Ectodermal cell (in vitro differentiated cells): ENCODE data around the gene ESPL1. TPM values are rescaled to one million over a fixed set of nuclear protein-coding genes. Genes with fewer than 3 reads are reported as not detected.

Experiments used
- H3K27ac ChIP-seq: 2 replicates; pipeline ENCODE4 v1.7.0; 2013; ENCODE audit warnings: mild to moderate bottlenecking, low read depth, low read length; ENCODE audit not compliant: insufficient read depth, poor library complexity, severe bottlenecking
- H3K27me3 ChIP-seq: 2 replicates; pipeline ENCODE4 v1.7.0; 2013; ENCODE audit warnings: mild to moderate bottlenecking, low read length; ENCODE audit not compliant: insufficient read depth, control insufficient read depth, poor library complexity, severe bottlenecking
- H3K36me3 ChIP-seq: one replicate; pipeline ENCODE4 v1.7.0; 2013; ENCODE audit warnings: low read length; ENCODE audit not compliant: control insufficient read depth, insufficient read depth
- H3K4me1 ChIP-seq: one replicate; pipeline ENCODE4 v1.7.0; 2013; ENCODE audit warnings: low read length; ENCODE audit not compliant: control insufficient read depth, insufficient read depth
- H3K4me3 ChIP-seq: 2 replicates; pipeline ENCODE4 v1.7.0; 2013; ENCODE audit warnings: low read depth, low read length, control low read depth; ENCODE audit not compliant: insufficient read depth
- H3K9me3 ChIP-seq: 2 replicates; pipeline ENCODE4 v1.7.0; 2013; ENCODE audit warnings: mild to moderate bottlenecking, low read length, moderate library complexity; ENCODE audit not compliant: control insufficient read depth
- WGBS, 2 experiments: methylation state at CpG; one replicate each; pipeline ENCODE4 v1.1.7; 2013; ENCODE audit warnings: missing lambda C conversion rate in 2 of 2; 5-methylcytosine and 5-hydroxymethylcytosine counted together
- polyA plus RNA-seq, 4 experiments: library from polyadenylated mRNA; stranded (reverse); fragments of 50-300 nt; gene quantifications; one replicate each; pipeline ENCODE4 v1.2.3, GENCODE V29; 2013

ESPL1 gene
- 36.1 TPM for polyA plus RNA-seq (2013, experiment 1 of 4)
- 30.3 TPM for polyA plus RNA-seq (2013, experiment 2 of 4)
- 25.8 TPM for polyA plus RNA-seq (2013, experiment 3 of 4)
- 22.8 TPM for polyA plus RNA-seq (2013, experiment 4 of 4)

DNA sequence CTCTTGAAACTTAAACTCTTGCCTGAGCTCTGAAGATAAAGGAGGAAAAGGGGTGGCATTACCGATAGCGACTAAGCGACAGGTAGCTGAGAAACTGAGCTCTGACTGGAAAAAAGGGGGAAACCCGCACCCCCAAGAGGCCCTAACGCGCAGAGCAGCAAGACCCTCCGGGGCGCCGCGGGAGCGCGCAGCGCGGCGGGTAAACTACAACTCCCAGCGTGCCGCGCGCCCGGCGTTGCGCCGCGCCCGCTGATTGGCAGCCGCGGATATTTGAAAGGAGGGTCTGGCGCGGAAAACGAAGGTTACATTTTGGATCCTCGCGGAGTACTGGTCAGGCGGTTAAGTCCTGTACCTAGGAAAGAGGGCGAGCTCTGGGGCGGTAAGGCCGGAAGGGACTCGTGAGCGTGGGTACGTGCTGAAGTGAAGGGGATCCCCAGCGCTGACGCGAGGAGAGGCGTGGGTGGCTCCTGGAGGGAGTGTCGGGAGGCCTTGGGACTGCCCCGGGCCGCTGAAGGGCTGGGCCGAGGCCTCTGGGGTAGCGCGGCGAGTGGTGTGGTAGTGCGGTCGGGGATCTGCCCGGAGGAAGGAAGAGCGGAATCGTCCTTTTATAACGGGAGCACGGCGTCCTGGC lies at the start of gene ESPL1:
TSS of gene ESPL1 (plus strand) at position 301 of the 631 bp plus-strand sequence. CDS start 468 bp downstream, outside the sequence.
- Histone ChIP-seq H3K9me3 (no peaks in the 10 kb centered on the region), H3K4me3 (peak within 1 kb of the TSS; percentile 54), H3K36me3 (peaks cover 10% of the 10 kb centered on the region), H3K4me1 (peaks cover 22% of the 10 kb centered on the region), H3K27me3 (no peaks in the 10 kb centered on the region), H3K27ac (no peak within 1 kb of the TSS)
- 1% methylated on average over 58 of the region's 58 CpGs for WGBS, 2 experiments

DNA sequence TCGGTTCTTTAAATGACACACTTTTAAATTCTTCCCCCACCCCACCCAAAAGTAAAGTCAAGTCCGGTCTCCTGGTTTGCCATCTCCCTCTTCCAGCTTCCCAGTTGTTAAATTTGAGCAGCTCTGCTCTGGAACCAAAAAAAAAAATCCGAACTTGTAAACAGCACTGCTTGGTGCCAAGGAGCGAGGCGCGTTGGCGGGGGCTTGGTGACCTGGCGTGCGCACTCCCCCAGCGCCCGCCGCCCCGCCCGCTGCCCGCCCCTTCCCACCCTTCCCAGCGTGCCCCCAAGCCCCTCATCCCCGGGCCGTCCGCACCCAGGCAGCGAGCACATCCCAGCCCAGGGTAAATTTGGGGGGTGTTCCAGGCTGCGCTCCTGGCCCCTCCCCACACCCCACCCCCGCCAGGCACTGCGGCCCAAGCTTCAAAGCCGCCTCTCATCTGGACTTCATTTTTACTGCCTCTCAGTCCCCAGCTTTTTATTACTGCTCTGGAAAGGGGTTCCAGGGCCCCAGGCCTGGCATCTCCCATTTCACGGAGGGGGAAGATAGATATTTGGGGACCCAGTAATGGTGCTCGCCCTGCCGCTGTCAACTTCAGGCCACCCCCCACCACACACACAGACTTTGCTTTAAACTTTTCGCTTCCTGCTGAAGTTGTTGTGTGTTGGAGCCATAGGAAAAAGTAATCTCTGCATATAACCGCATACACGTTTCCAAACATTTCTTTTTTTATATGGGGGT lies 49.4 kb upstream of the ESPL1 start:
- Histone ChIP-seq H3K27me3 (peaks cover 16% of the 10 kb centered on the region), H3K27ac (no peak overlapping the region), H3K4me1 (peaks cover 50% of the 10 kb centered on the region), H3K9me3 (no peaks in the 10 kb centered on the region), H3K36me3 (peaks cover 9% of the 10 kb centered on the region), H3K4me3 (peak overlapping the region; percentile 72)
- 2 to 3% methylated on average over 25 to 30 of the region's 30 CpGs for WGBS, 2 experiments

DNA sequence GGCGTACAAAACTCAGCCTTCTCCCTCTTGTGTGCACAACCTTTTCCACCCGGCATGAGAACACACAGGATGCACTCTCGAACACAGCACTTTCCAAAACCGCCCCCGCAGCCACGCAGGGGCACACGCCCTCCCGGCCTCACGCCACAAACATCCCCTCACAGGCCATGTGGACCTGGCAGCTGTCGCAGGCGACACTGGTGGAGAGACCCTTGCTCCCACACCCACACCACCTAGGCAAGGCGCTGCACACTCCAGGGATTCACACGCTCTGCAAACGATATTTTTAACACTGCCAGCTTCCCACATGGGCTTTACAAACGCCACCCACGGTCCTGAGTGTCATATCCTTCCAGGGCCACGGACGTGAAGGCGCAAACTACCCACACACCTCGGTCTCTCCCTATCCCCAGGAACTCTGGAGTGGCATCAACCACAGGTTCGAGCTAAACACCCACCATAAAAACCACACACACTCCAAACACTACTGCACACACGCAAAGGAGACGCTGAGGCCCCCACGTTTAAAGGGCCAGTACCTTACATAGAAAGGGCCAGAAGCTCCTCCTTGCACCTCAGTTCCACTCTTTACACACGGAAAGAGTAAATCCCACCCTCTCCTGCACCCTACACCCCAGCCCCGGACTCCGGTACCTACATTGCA lies 48.7 kb upstream of the ESPL1 start:
- Histone ChIP-seq H3K27ac (no peak overlapping the region), H3K9me3 (no peaks in the 10 kb centered on the region), H3K36me3 (peaks cover 3% of the 10 kb centered on the region), H3K4me1 (peaks cover 57% of the 10 kb centered on the region), H3K4me3 (peak overlapping the region; percentile 72), H3K27me3 (peaks cover 16% of the 10 kb centered on the region)
- WGBS, 2 experiments = 1 to 2% methylated on average over 27 of the region's 27 CpGs

DNA sequence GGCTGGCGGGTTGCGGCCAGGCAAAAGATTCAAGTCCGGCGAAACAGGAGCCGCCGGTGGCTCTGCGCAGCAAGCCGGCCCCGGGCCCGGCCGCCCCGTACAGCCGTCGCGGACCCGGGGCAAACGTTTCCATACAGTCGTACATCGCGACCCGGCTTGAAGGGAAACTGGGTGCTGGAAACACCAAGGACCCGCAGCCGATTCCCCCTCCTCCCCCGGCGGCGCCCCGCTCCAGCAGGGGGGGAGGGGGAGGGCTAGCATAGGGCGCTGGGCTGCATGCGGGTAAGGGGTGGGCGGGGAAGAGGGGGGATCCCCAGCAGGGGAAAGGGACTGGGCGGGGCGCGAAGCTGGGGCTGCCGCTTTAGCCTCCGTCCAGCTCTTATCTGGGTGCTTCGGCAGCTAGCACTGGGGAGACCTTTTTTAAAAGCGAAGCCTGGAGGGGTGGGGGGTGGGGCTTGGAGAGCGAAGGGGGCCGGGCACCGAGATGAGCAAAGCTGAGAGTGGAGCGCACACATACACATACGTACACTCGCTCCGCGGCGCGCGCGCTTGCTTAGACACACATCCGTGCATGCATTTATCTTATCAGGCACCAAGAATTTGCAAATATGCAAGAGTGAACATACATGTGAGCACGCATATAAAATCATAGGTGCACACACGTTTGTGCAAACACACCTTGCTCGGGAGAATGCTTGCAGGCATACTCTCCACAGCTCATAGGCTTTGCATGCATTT lies 48.0 kb upstream of the ESPL1 start:
- Histone ChIP-seq H3K9me3 (no peaks in the 10 kb centered on the region), H3K27me3 (peaks cover 16% of the 10 kb centered on the region), H3K27ac (peak overlapping the region; percentile 73), H3K4me3 (peak overlapping the region; percentile 72), H3K36me3 (no peaks in the 10 kb centered on the region), H3K4me1 (peaks cover 64% of the 10 kb centered on the region)
- WGBS, 2 experiments = 0% methylated on average over 49 to 52 of the region's 53 CpGs

DNA sequence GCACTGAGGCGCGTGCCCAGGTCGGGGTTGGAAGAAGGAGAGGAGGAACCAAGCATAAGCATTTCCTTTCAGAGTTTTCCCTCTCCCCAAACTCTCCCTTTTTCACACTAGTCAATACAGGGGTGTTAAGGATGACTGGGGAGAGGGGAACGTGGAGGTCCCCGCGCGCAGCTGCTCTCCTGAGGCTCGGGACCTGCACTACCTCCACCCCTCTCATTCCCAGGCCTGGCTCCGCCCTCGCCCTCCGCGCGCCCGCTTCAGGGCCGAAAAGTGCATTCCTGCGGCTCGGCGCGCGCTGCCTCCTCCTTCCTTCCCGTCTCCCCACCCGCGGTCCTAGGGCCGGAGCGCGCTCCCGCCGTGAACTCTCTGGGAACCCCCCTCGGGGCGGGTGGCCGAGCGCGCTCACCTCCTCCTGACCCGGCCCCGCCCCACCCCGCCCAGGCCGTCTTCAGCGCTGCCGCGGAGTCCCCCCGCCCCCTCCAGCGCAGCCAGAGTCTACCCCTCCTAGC lies 47.4 kb upstream of the ESPL1 start:
- no peaks in the 10 kb centered on the region for H3K36me3 ChIP-seq
- H3K27me3 ChIP-seq = peaks cover 16% of the 10 kb centered on the region
- peak overlapping the region; percentile 72 for H3K4me3 ChIP-seq
- peak overlapping the region; percentile 92 for H3K27ac ChIP-seq
- H3K4me1 ChIP-seq = peaks cover 70% of the 10 kb centered on the region
- H3K9me3 ChIP-seq = no peaks in the 10 kb centered on the region
- 0% methylated on average over 42 of the region's 42 CpGs for WGBS, 2 experiments

DNA sequence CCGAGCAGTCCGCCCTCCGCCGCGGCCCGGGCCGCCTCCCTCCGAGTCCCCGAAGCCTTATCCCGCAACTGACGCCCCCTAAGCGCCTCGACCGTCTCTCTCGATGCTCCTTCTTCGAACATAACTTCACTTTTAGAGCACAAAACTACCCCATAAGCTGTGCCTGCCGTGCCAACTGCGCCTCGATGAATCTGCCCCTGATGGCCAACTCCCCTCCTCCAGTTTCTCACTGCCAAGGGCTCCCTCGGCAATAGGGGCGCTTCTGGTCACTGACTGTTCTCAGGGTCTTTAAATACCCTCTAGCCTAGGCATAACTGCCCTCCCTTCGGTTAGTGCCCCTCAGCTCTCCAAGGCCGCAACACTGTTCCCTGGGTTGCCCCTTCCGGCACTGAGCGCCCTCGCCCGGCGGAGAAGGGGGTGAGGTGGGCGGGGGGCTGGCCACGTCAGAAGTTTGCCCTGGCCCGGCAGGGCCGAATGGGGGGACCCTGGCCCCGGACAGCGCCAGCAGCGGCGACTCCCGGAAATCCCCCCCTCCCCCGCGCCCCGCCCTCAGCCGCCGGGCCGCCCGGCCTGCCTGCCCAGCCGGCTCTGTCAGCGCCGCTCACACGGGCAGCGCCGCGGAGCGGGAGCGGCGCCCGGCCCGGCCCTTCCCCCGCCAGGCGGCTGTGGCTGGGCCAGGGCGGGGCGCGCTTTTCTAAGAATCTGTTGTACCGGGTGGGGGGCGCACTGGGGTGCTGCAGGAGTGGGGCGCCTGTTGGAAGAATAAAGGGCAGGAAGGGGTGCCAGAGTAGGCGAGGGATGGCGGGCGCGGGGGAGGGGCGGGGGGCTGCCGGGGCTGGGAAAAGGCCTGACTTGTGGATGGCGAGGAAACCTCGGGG lies 46.7 kb upstream of the ESPL1 start:
- Histone ChIP-seq H3K4me3 (peak overlapping the region; percentile 33), H3K4me1 (peaks cover 68% of the 10 kb centered on the region), H3K9me3 (no peaks in the 10 kb centered on the region), H3K27me3 (peaks cover 16% of the 10 kb centered on the region), H3K27ac (peak overlapping the region; percentile 92), H3K36me3 (no peaks in the 10 kb centered on the region)
- WGBS, 2 experiments = 0 to 1% methylated on average over 72 of the region's 72 CpGs

DNA sequence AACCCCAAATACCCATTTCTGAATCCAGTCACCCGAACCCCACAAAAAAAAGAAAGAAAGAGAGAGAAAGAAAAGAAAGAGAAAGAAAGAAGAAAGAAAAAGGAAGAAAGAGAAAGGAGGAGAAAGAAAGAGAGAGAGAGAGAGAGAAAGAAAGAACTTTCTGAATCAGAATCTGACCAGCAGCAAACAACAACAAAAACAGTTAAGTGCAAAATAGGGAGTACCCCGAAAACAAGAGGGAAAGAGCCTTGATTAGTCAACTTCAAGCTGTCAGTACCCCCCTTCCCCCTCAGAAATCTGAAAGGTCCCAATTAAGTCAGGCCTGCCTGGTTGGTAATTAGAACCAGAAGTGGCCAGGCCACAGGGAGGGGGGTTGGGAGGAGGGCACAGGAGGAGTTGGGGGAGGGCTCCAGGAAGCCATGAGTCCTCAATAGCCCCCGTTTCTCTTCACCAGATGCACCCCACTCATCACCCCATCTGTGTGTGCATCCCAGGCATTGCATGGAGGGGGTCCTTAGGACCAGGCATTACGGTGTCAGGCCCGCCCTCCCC lies 45.9 kb upstream of the ESPL1 start:
- peak overlapping the region; percentile 92 for H3K27ac ChIP-seq
- 29 to 36% methylated on average over 4 of the region's 5 CpGs for WGBS, 2 experiments
- no peaks in the 10 kb centered on the region for H3K36me3 ChIP-seq
- H3K9me3 ChIP-seq = no peaks in the 10 kb centered on the region
- H3K4me1 ChIP-seq = peaks cover 60% of the 10 kb centered on the region
- H3K27me3 ChIP-seq = peaks cover 11% of the 10 kb centered on the region
- peak overlapping the region; percentile 33 for H3K4me3 ChIP-seq

DNA sequence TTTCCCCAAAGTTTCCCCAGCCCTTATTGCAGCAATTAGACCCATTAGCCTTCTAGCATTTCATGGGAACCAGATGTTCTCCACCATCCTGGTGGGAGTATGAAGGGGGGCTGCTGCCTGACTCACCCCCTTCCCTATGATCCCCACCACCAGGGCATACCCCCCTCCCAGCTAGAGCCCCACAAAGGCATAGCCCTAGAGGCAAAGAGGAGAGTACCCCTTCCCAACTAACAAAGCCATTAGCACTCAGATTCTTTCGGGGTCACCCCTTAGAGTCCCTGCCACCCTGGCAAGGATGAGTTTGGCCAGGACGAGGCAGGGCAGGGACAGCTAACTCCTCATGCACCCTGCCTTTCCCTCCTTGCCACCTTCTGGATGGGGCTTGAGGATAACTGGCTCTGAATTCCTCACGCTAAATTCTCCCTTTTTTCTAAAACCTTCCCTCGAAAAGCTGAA lies 45.3 kb upstream of the ESPL1 start:
- H3K36me3 ChIP-seq = no peaks in the 10 kb centered on the region
- no peaks in the 10 kb centered on the region for H3K9me3 ChIP-seq
- 39 to 48% methylated on average over 4 of the region's 4 CpGs for WGBS, 2 experiments
- H3K27me3 ChIP-seq = peaks cover 10% of the 10 kb centered on the region
- peaks cover 55% of the 10 kb centered on the region for H3K4me1 ChIP-seq
- no peak overlapping the region for H3K27ac ChIP-seq
- peak overlapping the region; percentile 33 for H3K4me3 ChIP-seq
